B cell (primary cell): ENCODE data around the gene SAP30. TPM values are rescaled to one million over a fixed set of nuclear protein-coding genes. Genes with fewer than 3 reads are reported as not detected.

Experiments
- ATAC-seq: fragments of 200-7000 bp; cut with Tn5 transposase; one replicate; pipeline ENCODE4 v1.10.0; 2021; ENCODE audit warnings: low read depth, mild to moderate bottlenecking, moderate number of reproducible peaks, moderate library complexity
- CTCF ChIA-PET: fragments of 350-600 bp; sonication (Branson Sonifier 250); formaldehyde crosslinking; loops from one replicate; lab custom pipeline; 2021; ENCODE audit warnings: antibody characterized with exemption, inconsistent platforms; lab: Charles Lee
- POLR2A ChIA-PET: fragments of 350-600 bp; sonication (Branson Sonifier 250); formaldehyde crosslinking; loops from one replicate; lab custom pipeline; 2021; ENCODE audit warnings: antibody characterized with exemption; lab: Charles Lee
- DNase-seq: peaks from one replicate; pipeline ENCODE4 v3.0.0; 2013
- H2AFZ ChIP-seq: 2 replicates; pipeline ENCODE4 v1.6.1; 2012; ENCODE audit warnings: mild to moderate bottlenecking, low read depth, low read length; ENCODE audit not compliant: insufficient read depth, poor library complexity, severe bottlenecking
- H3K27ac ChIP-seq, 2 donors: 1 replicate in 1 of 2; 2 replicates in 1 of 2; pipeline ENCODE4 v1.5.1; 2012 to 2013; ENCODE audit warnings: low read length in 2 of 2, mild to moderate bottlenecking in 2 of 2, moderate library complexity in 1 of 2
- H3K27me3 ChIP-seq, 4 experiments: fragments of 200-600 bp in 1 of 4; sonication (generic) in 1 of 4; replicated peaks in 1 of 4; 1 replicate in 2 of 4; 2 replicates in 2 of 4; pipeline versions ENCODE4 v1.6.1 to v1.7.0; 2013 to 2016; ENCODE audit warnings: low read length in 3 of 4, mild to moderate bottlenecking in 2 of 4, mixed read lengths in 1 of 4, moderate library complexity in 1 of 4; ENCODE audit not compliant: insufficient read depth in 4 of 4, control insufficient read depth in 3 of 4; ENCODE audit errors: control extremely low read depth in 1 of 4
- H3K36me3 ChIP-seq, 2 experiments: replicated peaks in 1 of 2; 1 replicate in 1 of 2; 2 replicates in 1 of 2; pipeline versions ENCODE4 v1.6.1 to v1.7.1; 2013; ENCODE audit warnings: low read length in 1 of 2; ENCODE audit not compliant: insufficient read depth in 2 of 2, control insufficient read depth in 1 of 2; ENCODE audit errors: control extremely low read depth in 1 of 2, extremely low read depth in 1 of 2
- H3K4me1 ChIP-seq, 2 donors: fragments of 200-600 bp in 1 of 2; sonication (generic) in 1 of 2; 1 replicate in 1 of 2; 2 replicates in 1 of 2; pipeline versions ENCODE4 v1.5.1 to v1.6.1; 2013 to 2017; ENCODE audit warnings: low read length in 2 of 2; ENCODE audit not compliant: control insufficient read depth in 2 of 2, insufficient read depth in 2 of 2
- H3K4me2 ChIP-seq: replicated peaks from 2 replicates; pipeline ENCODE3; 2012; ENCODE audit warnings: mild to moderate bottlenecking, low read depth, low read length; ENCODE audit not compliant: poor library complexity, severe bottlenecking
- H3K4me3 ChIP-seq, 5 experiments: fragments of 200-600 bp in 1 of 5; sonication (generic) in 1 of 5; 1 replicate in 3 of 5; 2 replicates in 2 of 5; pipeline versions ENCODE4 v1.5.1 to v1.7.0; 2011 to 2016; ENCODE audit warnings: low read length in 4 of 5, mild to moderate bottlenecking in 4 of 5, low read depth in 2 of 5, control low read depth in 1 of 5, moderate library complexity in 1 of 5; ENCODE audit not compliant: insufficient read depth in 1 of 5; ENCODE audit errors: control extremely low read depth in 1 of 5, extremely low read depth in 1 of 5
- H3K79me2 ChIP-seq: fragments of 200-600 bp; sonication (generic); one replicate; pipeline ENCODE4 v1.6.0; 2016; ENCODE audit warnings: low read length; ENCODE audit not compliant: control insufficient read depth, insufficient read depth
- H3K9ac ChIP-seq: fragments of 200-600 bp; sonication (generic); 2 replicates; pipeline ENCODE4 v1.6.1; 2017; ENCODE audit warnings: mild to moderate bottlenecking, low read length, moderate library complexity
- H3K9me3 ChIP-seq, 3 donors: one replicate each; pipeline versions ENCODE4 v1.6.1 to v1.7.1; 2013; ENCODE audit warnings: low read length in 2 of 3; ENCODE audit not compliant: control insufficient read depth in 2 of 3, insufficient read depth in 1 of 3; ENCODE audit errors: control extremely low read depth in 1 of 3
- H4K20me1 ChIP-seq: 2 replicates; pipeline ENCODE4 v1.6.0; 2012; ENCODE audit warnings: mild to moderate bottlenecking, low read length; ENCODE audit not compliant: insufficient read depth, control insufficient read depth, poor library complexity, severe bottlenecking
- H3K27ac Mint-ChIP-seq: one replicate; pipeline ENCODE4 v1.8.0; 2021; ENCODE audit warnings: mixed read lengths
- H3K27me3 Mint-ChIP-seq: one replicate; pipeline ENCODE4 v1.8.0; 2021; ENCODE audit warnings: mixed read lengths
- H3K4me1 Mint-ChIP-seq: one replicate; pipeline ENCODE4 v1.8.0; 2021; ENCODE audit warnings: mixed read lengths
- H3K4me3 Mint-ChIP-seq: one replicate; pipeline ENCODE4 v1.8.0; 2021; ENCODE audit warnings: mixed read lengths
- H3K9me3 Mint-ChIP-seq: one replicate; pipeline ENCODE4 v1.8.0; 2022; ENCODE audit warnings: mixed read lengths; ENCODE audit not compliant: insufficient read depth
- EZH2 ChIP-seq: IDR thresholded peaks from 2 replicates; pipeline ENCODE4 v1.6.1; 2012; ENCODE audit warnings: borderline replicate concordance, low read depth, mild to moderate bottlenecking, moderate library complexity, low read length; ENCODE audit not compliant: insufficient read depth, poor library complexity, severe bottlenecking
- WGBS: methylation state at CpG from one replicate; pipeline ENCODE4 v1.1.5; 2013; ENCODE audit warnings: missing lambda C conversion rate; ENCODE audit not compliant: insufficient coverage; 5-methylcytosine and 5-hydroxymethylcytosine counted together
- intact Hi-C: fragments of 100-400 bp; cut with micrococcal nuclease; formaldehyde crosslinking; loops from one replicate; pipeline ENCODE4 v1.10.0; 2022
- polyA plus RNA-seq: library from polyadenylated mRNA; depleted of rRNA; stranded (reverse); fragments of >200 nt; gene quantifications from 2 replicates; pipeline ENCODE4 v1.2.3, GENCODE V29; 2012
- total RNA-seq, 2 donors: library from RNA; stranded (reverse); fragments of 120-200 nt in 1 of 2; gene quantifications; 1 replicate in 1 of 2; 2 replicates in 1 of 2; pipeline versions ENCODE4 v1.2.3 to v1.2.4, GENCODE V29; 2013 to 2022
- TF ChIP-seq, protein P1 (sequence below): fragments of 200-600 bp; IDR thresholded peaks from one replicate; pipeline ENCODE4 v1.8.0; 2022; ENCODE audit warnings: antibody characterized with exemption, mild to moderate bottlenecking

SAP30 gene
- total and polyA plus RNA-seq, 2 donors (not counting 1 experiment from before 2014, with no cell fraction given), result 2.5 to 3.5 TPM

DNA sequence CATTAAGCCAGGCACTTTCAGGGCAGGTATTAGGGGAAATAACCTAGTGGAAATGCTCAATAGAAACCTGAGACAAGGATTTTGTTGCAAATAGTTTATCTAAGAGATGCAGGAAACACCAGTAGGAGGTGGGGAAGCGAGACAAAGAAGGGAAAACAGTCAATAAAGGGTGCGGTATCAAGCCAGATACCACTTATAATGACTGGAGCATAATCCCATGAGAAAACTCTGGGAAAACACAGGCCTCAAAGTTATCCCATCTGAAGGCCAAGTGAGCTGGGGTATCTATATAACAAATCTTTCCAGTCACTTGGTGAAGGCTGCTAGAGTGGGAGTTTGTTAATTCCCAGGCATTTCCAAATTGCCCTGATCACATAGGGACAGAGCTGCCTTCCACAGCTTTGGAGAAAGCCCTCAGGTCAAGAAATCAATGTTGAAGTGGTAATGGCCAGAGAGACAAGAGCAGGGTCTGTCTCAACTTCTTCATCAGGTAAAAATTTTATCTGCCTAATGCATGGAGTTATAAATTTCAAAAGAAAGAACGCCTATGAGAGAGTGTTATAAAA is 26.8 kb upstream of the SAP30 start:
- H3K27me3 ChIP-seq, result no peaks in the 10 kb centered on the region
- no peaks in the 10 kb centered on the region for H4K20me1 ChIP-seq
- intact Hi-C loops, result no loop called here
- no peak overlapping the region for H3K27ac ChIP-seq
- no peaks in the 10 kb centered on the region for H3K36me3 ChIP-seq
- no peaks in the 10 kb centered on the region for H3K9me3 ChIP-seq
- peaks cover 0 to 4% of the 10 kb centered on the region in 2 donors for H3K4me1 ChIP-seq
- H3K9ac ChIP-seq, result no peak overlapping the region
- H3K4me1 Mint-ChIP-seq, result peaks cover 6% of the 10 kb centered on the region
- WGBS, result 100% methylated on average over 1 of the region's 3 CpGs
- POLR2A ChIA-PET, result no interaction called here
- no peak overlapping the region for H3K4me3 ChIP-seq
- no peak for ATAC-seq
- no peak overlapping the region for H3K4me2 ChIP-seq
- H3K4me3 Mint-ChIP-seq, result no peak overlapping the region
- TF ChIP-seq, protein P1, sequence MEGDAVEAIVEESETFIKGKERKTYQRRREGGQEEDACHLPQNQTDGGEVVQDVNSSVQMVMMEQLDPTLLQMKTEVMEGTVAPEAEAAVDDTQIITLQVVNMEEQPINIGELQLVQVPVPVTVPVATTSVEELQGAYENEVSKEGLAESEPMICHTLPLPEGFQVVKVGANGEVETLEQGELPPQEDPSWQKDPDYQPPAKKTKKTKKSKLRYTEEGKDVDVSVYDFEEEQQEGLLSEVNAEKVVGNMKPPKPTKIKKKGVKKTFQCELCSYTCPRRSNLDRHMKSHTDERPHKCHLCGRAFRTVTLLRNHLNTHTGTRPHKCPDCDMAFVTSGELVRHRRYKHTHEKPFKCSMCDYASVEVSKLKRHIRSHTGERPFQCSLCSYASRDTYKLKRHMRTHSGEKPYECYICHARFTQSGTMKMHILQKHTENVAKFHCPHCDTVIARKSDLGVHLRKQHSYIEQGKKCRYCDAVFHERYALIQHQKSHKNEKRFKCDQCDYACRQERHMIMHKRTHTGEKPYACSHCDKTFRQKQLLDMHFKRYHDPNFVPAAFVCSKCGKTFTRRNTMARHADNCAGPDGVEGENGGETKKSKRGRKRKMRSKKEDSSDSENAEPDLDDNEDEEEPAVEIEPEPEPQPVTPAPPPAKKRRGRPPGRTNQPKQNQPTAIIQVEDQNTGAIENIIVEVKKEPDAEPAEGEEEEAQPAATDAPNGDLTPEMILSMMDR, result no peak
- TF ChIP-seq EZH2, result no peak
- no peaks in the 10 kb centered on the region for H3K9me3 Mint-ChIP-seq
- no peaks in the 10 kb centered on the region for H3K79me2 ChIP-seq
- CTCF ChIA-PET, result no interaction called here
- no peak overlapping the region for H3K27ac Mint-ChIP-seq
- no peak for DNase-seq
- H3K27me3 Mint-ChIP-seq, result no peaks in the 10 kb centered on the region
- no peak overlapping the region for H2AFZ ChIP-seq

- ATAC-seq, result no peak
Measured at GRCh38 chr4:173345648-173346047, 25.1 kb upstream of the SAP30 start.

More at GRCh38 chr4:173345648-173346047, 25.1 kb upstream of the SAP30 start:
- Histone ChIP-seq H3K36me3 (no peaks in the 10 kb centered on the region), H3K79me2 (no peaks in the 10 kb centered on the region), H3K4me2 (peak overlapping the region; percentile 27), H3K4me3 (no peak overlapping the region), H3K9me3 (no peaks in the 10 kb centered on the region), H3K27me3 (no peaks in the 10 kb centered on the region), H3K27ac (no peak overlapping the region), H4K20me1 (no peaks in the 10 kb centered on the region), H3K4me1 (peaks cover 0 to 4% of the 10 kb centered on the region in 2 donors), H2AFZ (peak overlapping the region; percentile 20), H3K9ac (no peak overlapping the region)
- Mint-ChIP-seq H3K27me3 (no peaks in the 10 kb centered on the region), H3K4me1 (peaks cover 6% of the 10 kb centered on the region), H3K4me3 (no peak overlapping the region), H3K27ac (no peak overlapping the region), H3K9me3 (no peaks in the 10 kb centered on the region)
- ChIA-PET POLR2A (no interaction called here), CTCF (interaction anchor here (0.9 to 1.3 kb wide), 3 partner anchors 12 to 75 kb away, joined by 3 to 5 read pairs (median 4); no protein-coding TSS in a partner anchor)
- intact Hi-C loops, result no loop called here
- WGBS, result no CpG with 5 or more reads among the region's 2 CpGs
- no peak for DNase-seq
- TF ChIP-seq EZH2, result no peak
- TF ChIP-seq, protein P1, result no peak
